Gastrocnemius medialis (tissue), 4 donors: Measurements from ENCODE around the gene COMTD1. TPM values are rescaled to one million over a fixed set of nuclear protein-coding genes. Genes with fewer than 3 reads are reported as not detected.

Experiments
- ATAC-seq, 2 donors: fragments of 150-250 bp; one replicate each; pipeline ENCODE4 v1.9.1; 2016
- DNase-seq, 2 donors: peaks; one replicate each; pipeline ENCODE4 v3.0.0-alpha.2; 2019
- H3K27ac ChIP-seq, 4 donors: fragments of 200-600 bp; sonication (generic); 1 replicate in 1 of 4; 2 replicates in 3 of 4; pipeline ENCODE4 v1.5.1; 2016 to 2018; ENCODE audit warnings: mild to moderate bottlenecking in 2 of 4, moderate library complexity in 1 of 4
- H3K27me3 ChIP-seq, 3 donors: fragments of 200-600 bp; sonication (generic) in 2 of 3; 1 replicate in 1 of 3; 2 replicates in 2 of 3; pipeline versions ENCODE4 v1.5.1 to v1.6.0; 2016 to 2019; ENCODE audit warnings: mild to moderate bottlenecking in 1 of 3, moderate library complexity in 1 of 3
- H3K36me3 ChIP-seq, 2 donors: fragments of 200-600 bp; sonication (generic) in 1 of 2; one replicate each; pipeline ENCODE4 v1.5.1; 2017 to 2018
- H3K4me1 ChIP-seq, 2 donors: fragments of 200-600 bp; sonication (generic) in 1 of 2; one replicate each; pipeline ENCODE4 v1.5.1; 2016 to 2017; ENCODE audit warnings: mild to moderate bottlenecking in 2 of 2
- H3K4me3 ChIP-seq, 4 donors: fragments of 200-600 bp; sonication (generic) in 3 of 4; 1 replicate in 1 of 4; 2 replicates in 3 of 4; pipeline ENCODE4 v1.5.1; 2016 to 2019; ENCODE audit warnings: mild to moderate bottlenecking in 2 of 4
- H3K9me3 ChIP-seq, 3 donors: fragments of 200-600 bp; sonication (generic) in 2 of 3; 1 replicate in 1 of 3; 2 replicates in 2 of 3; pipeline ENCODE4 v1.5.1; 2016 to 2019
- POLR2A ChIP-seq, 2 donors: fragments of 450-650 bp; IDR thresholded peaks; one replicate each; pipeline ENCODE4 v1.6.1; 2017; ENCODE audit warnings: antibody characterized with exemption in 2 of 2, mild to moderate bottlenecking in 2 of 2, moderate library complexity in 2 of 2
- in situ Hi-C, 4 donors: fragments of 200-750 bp; cut with MboI; loops; one replicate each; pipeline versions ENCODE4 v1.15.0 to v1.8.0; 2017; ENCODE audit warnings: low sequenced_read_pairs in 4 of 4
- intact Hi-C: fragments of 100-400 bp; cut with DNase I; formaldehyde crosslinking; loops from one replicate; pipeline ENCODE4 v1.15.1; 2023; ENCODE audit warnings: low total_unique reads
- total RNA-seq, 4 donors: library from RNA; depleted of rRNA; stranded (reverse); fragments of >200 nt; gene quantifications; one replicate each; pipeline versions ENCODE4 v1.1.0 to v1.2.3, GENCODE V29; 2016
- TF ChIP-seq, protein P1 (sequence below), 5 experiments: fragments of 450-650 bp in 3 of 5; fragments of 200-600 bp in 2 of 5; sonication (generic) in 2 of 5; IDR thresholded peaks in 4 of 5; conservative IDR thresholded peaks in 1 of 5; 1 replicate in 4 of 5; 2 replicates in 1 of 5; pipeline ENCODE4 v1.5.1; 2016 to 2019; ENCODE audit warnings: antibody characterized with exemption in 5 of 5, mild to moderate bottlenecking in 3 of 5, moderate library complexity in 3 of 5

COMTD1 gene
- total RNA-seq, 4 donors from 2014 or later = 15.6 to 64.4 (median 34.9) TPM

GRCh38 chr10:75246506-75246905 lies 10.7 kb upstream of the COMTD1 start:
- ATAC-seq = no peak
- intact Hi-C loops = no loop called here

GRCh38 chr10:75245354-75246250 lies 9.8 kb upstream of the COMTD1 start:
- no peaks in the 10 kb centered on the region for H3K9me3 ChIP-seq
- intact Hi-C loops = no loop called here
- no peak overlapping the region for H3K4me3 ChIP-seq
- in situ Hi-C loops = loop anchor here in 2 of 4 donors (10.0 to 25.0 kb wide), 2 partner anchors 981 to 983 kb away; no protein-coding TSS in a partner anchor
- DNase-seq (no peak), ATAC-seq (no peak)
- H3K27ac ChIP-seq = no peak overlapping the region
- no peaks in the 10 kb centered on the region for H3K27me3 ChIP-seq
- H3K4me1 ChIP-seq = peaks cover 0 to 2% of the 10 kb centered on the region in 2 donors
- TF ChIP-seq, protein P1, sequence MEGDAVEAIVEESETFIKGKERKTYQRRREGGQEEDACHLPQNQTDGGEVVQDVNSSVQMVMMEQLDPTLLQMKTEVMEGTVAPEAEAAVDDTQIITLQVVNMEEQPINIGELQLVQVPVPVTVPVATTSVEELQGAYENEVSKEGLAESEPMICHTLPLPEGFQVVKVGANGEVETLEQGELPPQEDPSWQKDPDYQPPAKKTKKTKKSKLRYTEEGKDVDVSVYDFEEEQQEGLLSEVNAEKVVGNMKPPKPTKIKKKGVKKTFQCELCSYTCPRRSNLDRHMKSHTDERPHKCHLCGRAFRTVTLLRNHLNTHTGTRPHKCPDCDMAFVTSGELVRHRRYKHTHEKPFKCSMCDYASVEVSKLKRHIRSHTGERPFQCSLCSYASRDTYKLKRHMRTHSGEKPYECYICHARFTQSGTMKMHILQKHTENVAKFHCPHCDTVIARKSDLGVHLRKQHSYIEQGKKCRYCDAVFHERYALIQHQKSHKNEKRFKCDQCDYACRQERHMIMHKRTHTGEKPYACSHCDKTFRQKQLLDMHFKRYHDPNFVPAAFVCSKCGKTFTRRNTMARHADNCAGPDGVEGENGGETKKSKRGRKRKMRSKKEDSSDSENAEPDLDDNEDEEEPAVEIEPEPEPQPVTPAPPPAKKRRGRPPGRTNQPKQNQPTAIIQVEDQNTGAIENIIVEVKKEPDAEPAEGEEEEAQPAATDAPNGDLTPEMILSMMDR (IDR thresholded peaks at IDR 0.05 in 4 of 5, conservative IDR thresholded peaks at IDR 0.05 in 1 of 5) = no peak
- TF ChIP-seq POLR2A (IDR thresholded peaks at IDR 0.05) = no peak
- H3K36me3 ChIP-seq = no peaks in the 10 kb centered on the region

More at GRCh38 chr10:75246506-75246905, 10.7 kb upstream of the COMTD1 start:
- Histone ChIP-seq H3K27me3 (no peaks in the 10 kb centered on the region), H3K9me3 (no peaks in the 10 kb centered on the region), H3K4me1 (peaks cover 0 to 2% of the 10 kb centered on the region in 2 donors), H3K36me3 (no peaks in the 10 kb centered on the region), H3K27ac (no peak overlapping the region), H3K4me3 (no peak overlapping the region)
- in situ Hi-C loops = loop anchor here in 2 of 4 donors (10.0 to 25.0 kb wide), 2 partner anchors 982 to 984 kb away; no protein-coding TSS in a partner anchor
- DNase-seq = no peak
- TF ChIP-seq, protein P1 (IDR thresholded peaks at IDR 0.05 in 4 of 5, conservative IDR thresholded peaks at IDR 0.05 in 1 of 5) = no peak

GRCh38 chr10:75244487-75245353 lies 9.0 kb upstream of the COMTD1 start:
- TF ChIP-seq POLR2A (IDR thresholded peaks at IDR 0.05) = no peak
- TF ChIP-seq, protein P1 (IDR thresholded peaks at IDR 0.05 in 4 of 5, conservative IDR thresholded peaks at IDR 0.05 in 1 of 5) = no peak
- H3K36me3 ChIP-seq = no peaks in the 10 kb centered on the region
- intact Hi-C loops (no loop called here), in situ Hi-C loops (loop anchor here in 2 of 4 donors (10.0 to 25.0 kb wide), 2 partner anchors 980 to 982 kb away; no protein-coding TSS in a partner anchor)
- peaks cover 0 to 2% of the 10 kb centered on the region in 2 donors for H3K4me1 ChIP-seq
- no peaks in the 10 kb centered on the region for H3K9me3 ChIP-seq
- ATAC-seq (no peak), DNase-seq (no peak)
- H3K4me3 ChIP-seq = no peak overlapping the region
- H3K27me3 ChIP-seq = no peaks in the 10 kb centered on the region
- no peak overlapping the region for H3K27ac ChIP-seq

DNA sequence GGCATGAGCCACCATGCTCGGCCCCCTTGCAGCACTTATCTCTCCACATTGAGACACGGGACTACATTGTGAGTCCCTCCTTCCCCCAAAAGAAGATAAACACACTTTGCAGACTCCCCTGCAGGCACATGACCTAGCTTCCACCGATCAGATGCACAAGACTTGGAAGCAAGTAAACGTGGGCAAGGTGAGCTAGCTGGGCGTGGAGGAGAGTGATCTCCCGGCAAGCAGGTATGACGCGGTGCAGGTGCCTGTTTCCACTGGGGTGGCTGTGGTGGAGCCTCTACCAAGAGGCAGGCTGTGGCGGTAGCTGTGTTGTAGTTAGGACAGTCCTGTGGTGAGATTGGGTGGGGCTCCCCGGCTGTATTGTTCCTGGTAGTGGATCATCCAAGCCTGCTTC lies 7.7 kb upstream of the COMTD1 start:
- TF ChIP-seq POLR2A (IDR thresholded peaks at IDR 0.05) = no peak
- TF ChIP-seq, protein P1 (IDR thresholded peaks at IDR 0.05 in 4 of 5, conservative IDR thresholded peaks at IDR 0.05 in 1 of 5) = no peak
- H3K27me3 ChIP-seq = no peaks in the 10 kb centered on the region
- ATAC-seq (no peak), DNase-seq (no peak)
- in situ Hi-C loops (loop anchor here in 2 of 4 donors (10.0 to 25.0 kb wide), 2 partner anchors 979 to 981 kb away; no protein-coding TSS in a partner anchor), intact Hi-C loops (no loop called here)
- H3K4me1 ChIP-seq = peaks cover 0 to 2% of the 10 kb centered on the region in 2 donors
- H3K9me3 ChIP-seq = no peaks in the 10 kb centered on the region
- no peak overlapping the region for H3K27ac ChIP-seq
- no peaks in the 10 kb centered on the region for H3K36me3 ChIP-seq
- H3K4me3 ChIP-seq = no peak overlapping the region
